Hepatocyte (in vitro differentiated cells): ENCODE measurements around the gene SORCS2.

Experiments
- EZH2 ChIP-seq: fragments of 200-600 bp; sonication (generic); IDR thresholded peaks from 2 replicates; pipeline ENCODE4 v1.6.1; 2016; ENCODE audit warnings: antibody characterized with exemption, mild to moderate bottlenecking, borderline replicate concordance
- EZH2phosphoT487 ChIP-seq: fragments of 200-600 bp; sonication (generic); IDR thresholded peaks from one replicate; pipeline ENCODE4 v1.6.1; 2018; ENCODE audit warnings: antibody characterized with exemption, mild to moderate bottlenecking, low read depth, moderate library complexity; ENCODE audit not compliant: unreplicated experiment, severe bottlenecking
- TF ChIP-seq, protein P1 (sequence below): fragments of 200-600 bp; sonication (generic); IDR thresholded peaks from 2 replicates; pipeline ENCODE4 v1.5.1; 2016; ENCODE audit warnings: antibody characterized with exemption, mild to moderate bottlenecking; ENCODE audit not compliant: poor library complexity

DNA sequence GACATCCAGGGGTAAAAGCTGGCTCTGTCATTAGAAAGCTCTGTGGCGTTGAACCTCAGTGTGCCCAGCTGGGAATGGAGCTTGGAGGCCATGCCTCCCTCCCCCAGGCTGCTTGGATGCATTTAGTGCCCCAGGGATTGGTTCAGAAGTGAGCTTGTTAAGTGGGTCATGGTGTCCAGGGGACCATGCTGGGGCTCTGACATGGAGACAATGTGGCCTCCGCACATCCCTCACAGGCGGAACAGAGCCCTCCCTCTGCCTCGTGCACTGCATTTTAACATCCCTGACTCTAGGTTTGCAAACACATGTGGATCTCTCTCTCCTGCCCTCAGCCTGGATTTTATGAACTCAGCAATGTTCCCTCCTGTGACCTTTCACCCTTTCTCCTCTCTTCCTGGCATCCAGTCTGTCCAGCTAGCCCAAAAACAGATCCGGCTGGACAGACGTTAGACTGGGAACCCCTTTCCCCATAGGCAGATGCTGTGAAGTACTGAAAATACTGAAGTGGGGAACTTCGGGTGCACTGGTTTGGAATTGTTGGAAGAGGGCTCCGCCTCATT, 81.5 kb downstream of the SORCS2 start:
- TF ChIP-seq, protein P1, sequence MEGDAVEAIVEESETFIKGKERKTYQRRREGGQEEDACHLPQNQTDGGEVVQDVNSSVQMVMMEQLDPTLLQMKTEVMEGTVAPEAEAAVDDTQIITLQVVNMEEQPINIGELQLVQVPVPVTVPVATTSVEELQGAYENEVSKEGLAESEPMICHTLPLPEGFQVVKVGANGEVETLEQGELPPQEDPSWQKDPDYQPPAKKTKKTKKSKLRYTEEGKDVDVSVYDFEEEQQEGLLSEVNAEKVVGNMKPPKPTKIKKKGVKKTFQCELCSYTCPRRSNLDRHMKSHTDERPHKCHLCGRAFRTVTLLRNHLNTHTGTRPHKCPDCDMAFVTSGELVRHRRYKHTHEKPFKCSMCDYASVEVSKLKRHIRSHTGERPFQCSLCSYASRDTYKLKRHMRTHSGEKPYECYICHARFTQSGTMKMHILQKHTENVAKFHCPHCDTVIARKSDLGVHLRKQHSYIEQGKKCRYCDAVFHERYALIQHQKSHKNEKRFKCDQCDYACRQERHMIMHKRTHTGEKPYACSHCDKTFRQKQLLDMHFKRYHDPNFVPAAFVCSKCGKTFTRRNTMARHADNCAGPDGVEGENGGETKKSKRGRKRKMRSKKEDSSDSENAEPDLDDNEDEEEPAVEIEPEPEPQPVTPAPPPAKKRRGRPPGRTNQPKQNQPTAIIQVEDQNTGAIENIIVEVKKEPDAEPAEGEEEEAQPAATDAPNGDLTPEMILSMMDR: no peak
- no peak for TF ChIP-seq EZH2
- no peak for TF ChIP-seq EZH2phosphoT487
